GM18870 (cell line): ENCODE data around the gene GBP4.

Experiments
- ATAC-seq: cut with Tn5 transposase; IDR thresholded peaks from one replicate; pipeline ENCODE4 v1.9.1; 2021; ENCODE audit warnings: moderate library complexity; ENCODE audit not compliant: unreplicated experiment

GBP4 gene

GRCh38 chr1:89172468-89173143 lies 26.1 kb downstream of the GBP4 start:
- no peak for ATAC-seq

- no peak for ATAC-seq
Observed at GRCh38 chr1:89171067-89171438, 27.7 kb downstream of the GBP4 start.

- ATAC-seq = no peak
Observed at GRCh38 chr1:89170170-89171066, 28.3 kb downstream of the GBP4 start.

- ATAC-seq = no peak
Observed at GRCh38 chr1:89169166-89169565, 29.6 kb downstream of the GBP4 start.

- ATAC-seq = no peak
Observed at GRCh38 chr1:89167590-89168230, 31.0 kb downstream of the GBP4 start.

GRCh38 chr1:89166705-89167104 lies 32.0 kb downstream of the GBP4 start:
- no peak for ATAC-seq

- no peak for ATAC-seq
Observed at GRCh38 chr1:89165811-89166210, 32.9 kb downstream of the GBP4 start.

- ATAC-seq = no peak
Observed at GRCh38 chr1:89151047-89151446, 47.7 kb downstream of the GBP4 start.

- ATAC-seq = no peak
Observed at GRCh38 chr1:89149976-89150375, 48.8 kb downstream of the GBP4 start.

GRCh38 chr1:89149229-89149628 lies 49.5 kb downstream of the GBP4 start:
- ATAC-seq = no peak

- no peak for ATAC-seq
Observed at GRCh38 chr1:89147678-89148658, 50.8 kb downstream of the GBP4 start.

- no peak for ATAC-seq
Observed at GRCh38 chr1:89146721-89147120, 52.0 kb downstream of the GBP4 start.

GRCh38 chr1:89143484-89143883 lies 55.3 kb downstream of the GBP4 start:
- ATAC-seq = no peak

- ATAC-seq = no peak
Observed at GRCh38 chr1:89142160-89142559, 56.6 kb downstream of the GBP4 start.

GRCh38 chr1:89133747-89134146 lies 65.0 kb downstream of the GBP4 start:
- no peak for ATAC-seq
